Naive B cell (primary cell): Measurements from ENCODE around the gene ATP5PO. TPM values are rescaled to one million over a fixed set of nuclear protein-coding genes. Genes with fewer than 3 reads are reported as not detected.

ENCODE experiments used
- ATAC-seq, 2 donors: fragments of 150-1000 bp; cut with Tn5 transposase; 2 replicates each; pipeline ENCODE4 v1.10.0; 2021; ENCODE audit warnings: low read depth in 2 of 2, mild to moderate bottlenecking in 2 of 2, moderate library complexity in 2 of 2
- DNase-seq: peaks from one replicate; pipeline ENCODE4 v3.0.0; 2022
- H3K27ac Mint-ChIP-seq, 6 donors: one replicate each; pipeline ENCODE4 v1.8.0; 2020 to 2022; ENCODE audit warnings: mild to moderate bottlenecking in 6 of 6, mixed read lengths in 6 of 6, moderate library complexity in 5 of 6, inconsistent platforms in 2 of 6
- H3K27me3 Mint-ChIP-seq, 3 donors: one replicate each; pipeline ENCODE4 v1.8.0; 2021 to 2022; ENCODE audit warnings: mixed read lengths in 3 of 3, mild to moderate bottlenecking in 1 of 3
- H3K36me3 Mint-ChIP-seq, 2 donors: one replicate each; pipeline ENCODE4 v1.8.0; 2020 to 2022; ENCODE audit warnings: mixed read lengths in 2 of 2, inconsistent platforms in 1 of 2, mild to moderate bottlenecking in 1 of 2
- H3K4me1 Mint-ChIP-seq, 3 donors: one replicate each; pipeline ENCODE4 v1.8.0; 2020 to 2022; ENCODE audit warnings: mixed read lengths in 3 of 3, inconsistent platforms in 1 of 3, mild to moderate bottlenecking in 1 of 3, moderate library complexity in 1 of 3
- H3K4me3 Mint-ChIP-seq, 8 donors: one replicate each; pipeline ENCODE4 v1.8.0; 2020 to 2022; ENCODE audit warnings: mild to moderate bottlenecking in 8 of 8, mixed read lengths in 8 of 8, moderate library complexity in 8 of 8, inconsistent platforms in 2 of 8
- H3K9me3 Mint-ChIP-seq, 7 donors: one replicate each; pipeline ENCODE4 v1.8.0; 2020 to 2022; ENCODE audit warnings: mixed read lengths in 7 of 7, mild to moderate bottlenecking in 5 of 7, inconsistent platforms in 2 of 7, moderate library complexity in 1 of 7
- polyA plus RNA-seq, 6 donors: library from polyadenylated mRNA; unstranded; fragments of 300-500 nt; fragmentation: Illumina TruSeq; gene quantifications; one replicate each; pipeline ENCODE4 v1.2.3, GENCODE V29; 2021; ENCODE audit warnings: low read depth in 6 of 6

Gene ATP5PO
- polyA plus RNA-seq, 6 donors from 2014 or later, result 299 to 386 (median 357) TPM

DNA sequence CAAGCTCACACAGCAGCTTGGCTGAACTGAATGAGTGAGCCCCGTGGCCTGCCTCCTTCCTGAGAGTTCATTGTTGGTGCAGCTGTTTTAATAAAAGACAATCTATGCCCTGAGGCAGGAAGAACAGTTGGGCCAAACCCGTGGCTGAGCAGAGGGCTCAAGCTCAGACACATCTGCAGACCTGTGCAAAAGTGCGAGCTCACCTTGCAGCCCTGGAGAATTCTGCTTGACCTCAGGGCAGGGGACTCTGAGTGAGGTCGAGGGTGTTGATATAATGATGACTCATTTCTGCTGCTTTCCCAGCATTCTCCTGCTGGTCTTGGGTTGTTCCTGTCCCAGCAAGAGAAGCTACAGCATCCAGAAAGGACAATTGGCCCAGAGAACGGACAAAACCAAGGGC is 61.0 kb downstream of the ATP5PO start:
- ATAC-seq (no peak), DNase-seq (no peak)
- Mint-ChIP-seq H3K4me1 (no peaks in the 10 kb centered on the region), H3K9me3 (no peaks in the 10 kb centered on the region), H3K27ac (no peak overlapping the region), H3K36me3 (no peaks in the 10 kb centered on the region), H3K4me3 (no peak overlapping the region), H3K27me3 (peaks cover 0 to 18% (median 17%) of the 10 kb centered on the region in 3 donors)

Other genes starting within 250 kb of the ATP5PO start
- 100 to 1,000 TPM in 3 of 6 donors, 10 to 100 TPM in 3; 92.5 to 132 (median 103) TPM for gene MRPS6, start 157.8 kb upstream of the ATP5PO start, polyA plus RNA-seq
- gene SLC5A3, start 157.8 kb upstream of the ATP5PO start, polyA plus RNA-seq, result under 1 TPM; 0.06 to 0.92 (median 0.71) TPM